Smooth muscle cell (in vitro differentiated cells): ENCODE data around the gene SV2B. TPM values are rescaled to one million over a fixed set of nuclear protein-coding genes. Genes with fewer than 3 reads are reported as not detected.

ENCODE experiments used
- DNase-seq: peaks from one replicate; lab custom pipeline; 2025; ENCODE audit not compliant: unreplicated experiment; lab: John Stamatoyannopoulos, UW
- H2AFZ ChIP-seq: fragments of 200-600 bp; sonication (generic); 2 replicates; pipeline ENCODE4 v1.6.0; 2016; ENCODE audit warnings: antibody characterized with exemption, low read depth, mild to moderate bottlenecking
- H3F3A ChIP-seq: fragments of 200-600 bp; sonication (generic); 2 replicates; pipeline ENCODE4 v1.6.0; 2017; ENCODE audit warnings: antibody characterized with exemption, low read depth
- H3K27ac ChIP-seq: fragments of 200-600 bp; sonication (generic); 2 replicates; pipeline ENCODE4 v1.5.1; 2016; ENCODE audit warnings: low read depth, mild to moderate bottlenecking
- H3K27me3 ChIP-seq: fragments of 200-600 bp; sonication (generic); 2 replicates; pipeline ENCODE4 v1.6.1; 2016; ENCODE audit warnings: low read depth, mild to moderate bottlenecking
- H3K36me3 ChIP-seq: fragments of 200-600 bp; sonication (generic); 2 replicates; pipeline ENCODE4 v1.5.1; 2016; ENCODE audit warnings: low read depth
- H3K4me1 ChIP-seq: fragments of 200-600 bp; sonication (generic); 2 replicates; pipeline ENCODE4 v1.5.1; 2016; ENCODE audit warnings: low read depth
- H3K4me2 ChIP-seq: fragments of 200-600 bp; sonication (generic); 2 replicates; pipeline ENCODE4 v1.6.0; 2016; ENCODE audit warnings: mild to moderate bottlenecking
- H3K4me3 ChIP-seq: fragments of 200-600 bp; sonication (generic); 2 replicates; pipeline ENCODE4 v1.5.1; 2016; ENCODE audit warnings: mild to moderate bottlenecking
- H3K79me2 ChIP-seq: fragments of 200-600 bp; sonication (generic); 2 replicates; pipeline ENCODE4 v1.6.0; 2016; ENCODE audit warnings: low read depth, mild to moderate bottlenecking
- H3K9ac ChIP-seq: fragments of 200-600 bp; sonication (generic); 2 replicates; pipeline ENCODE4 v1.6.0; 2016; ENCODE audit warnings: low read depth
- H3K9me3 ChIP-seq: fragments of 200-600 bp; sonication (generic); replicated peaks from 2 replicates; pipeline ENCODE4 v1.5.1; 2016; ENCODE audit warnings: low read depth
- H4K20me1 ChIP-seq: fragments of 200-600 bp; sonication (generic); 2 replicates; pipeline ENCODE4 v1.6.0; 2016; ENCODE audit warnings: low read depth
- CTCF ChIP-seq: fragments of 200-600 bp; sonication (generic); IDR thresholded peaks from 2 replicates; pipeline ENCODE4 v1.5.1; 2017; ENCODE audit warnings: borderline replicate concordance, mild to moderate bottlenecking, antibody characterized with exemption; ENCODE audit not compliant: insufficient read depth, poor library complexity, severe bottlenecking
- WGBS: methylation state at CpG from one replicate; pipeline ENCODE4 v1.1.7; 2016; ENCODE audit warnings: low lambda C conversion rate; 5-methylcytosine and 5-hydroxymethylcytosine counted together
- polyA plus RNA-seq: library from polyadenylated mRNA; unstranded; fragments of >200 nt; fragmentation: Nextera tagmentation; extraction: Ambion mirVana; gene quantifications from 2 replicates; pipeline ENCODE4 v1.2.1, GENCODE V29; 2016
- total RNA-seq: library from RNA; depleted of rRNA; stranded (reverse); fragments of >200 nt; gene quantifications from 2 replicates; pipeline ENCODE4 v1.2.3, GENCODE V29; 2014

SV2B gene
- total and polyA plus RNA-seq, 2 experiments from 2014 or later: not detected

GRCh38 chr15:91055548-91056331, 44.3 kb upstream of the SV2B start:
- Histone ChIP-seq H3K9me3 (no peaks in the 10 kb centered on the region), H3K4me2 (no peak overlapping the region), H3K27me3 (peaks cover 74% of the 10 kb centered on the region), H3K79me2 (no peaks in the 10 kb centered on the region), H4K20me1 (no peaks in the 10 kb centered on the region), H2AFZ (no peak overlapping the region), H3F3A (no peaks in the 10 kb centered on the region), H3K9ac (no peak overlapping the region), H3K27ac (no peak overlapping the region), H3K36me3 (no peaks in the 10 kb centered on the region), H3K4me3 (no peak overlapping the region), H3K4me1 (no peaks in the 10 kb centered on the region)
- DNase-seq: no peak
- peak; percentile 59 for TF ChIP-seq CTCF
- WGBS: 34% methylated on average over 11 of the region's 11 CpGs

GRCh38 chr15:91061230-91061629, 38.8 kb upstream of the SV2B start:
- peaks cover 37% of the 10 kb centered on the region for H3K27me3 ChIP-seq
- no peaks in the 10 kb centered on the region for H4K20me1 ChIP-seq
- H3K4me2 ChIP-seq: no peak overlapping the region
- H3K9me3 ChIP-seq: no peaks in the 10 kb centered on the region
- no peaks in the 10 kb centered on the region for H3K36me3 ChIP-seq
- 92% methylated on average over 2 of the region's 2 CpGs for WGBS
- DNase-seq: no peak
- H2AFZ ChIP-seq: no peak overlapping the region
- no peaks in the 10 kb centered on the region for H3K79me2 ChIP-seq
- H3K27ac ChIP-seq: no peak overlapping the region
- no peak for TF ChIP-seq CTCF
- no peaks in the 10 kb centered on the region for H3K4me1 ChIP-seq
- H3K4me3 ChIP-seq: no peak overlapping the region
- no peak overlapping the region for H3K9ac ChIP-seq
- no peaks in the 10 kb centered on the region for H3F3A ChIP-seq

GRCh38 chr15:91061997-91062396, 38.1 kb upstream of the SV2B start:
- H3K27ac ChIP-seq: no peak overlapping the region
- H3F3A ChIP-seq: no peaks in the 10 kb centered on the region
- 90% methylated on average over 5 of the region's 5 CpGs for WGBS
- no peaks in the 10 kb centered on the region for H3K36me3 ChIP-seq
- no peak overlapping the region for H2AFZ ChIP-seq
- H3K4me3 ChIP-seq: no peak overlapping the region
- no peaks in the 10 kb centered on the region for H4K20me1 ChIP-seq
- no peaks in the 10 kb centered on the region for H3K9me3 ChIP-seq
- no peak for DNase-seq
- no peaks in the 10 kb centered on the region for H3K79me2 ChIP-seq
- peaks cover 29% of the 10 kb centered on the region for H3K27me3 ChIP-seq
- H3K4me1 ChIP-seq: no peaks in the 10 kb centered on the region
- TF ChIP-seq CTCF: no peak
- no peak overlapping the region for H3K4me2 ChIP-seq
- H3K9ac ChIP-seq: no peak overlapping the region

GRCh38 chr15:91065505-91065904, 34.6 kb upstream of the SV2B start:
- Histone ChIP-seq H3F3A (no peaks in the 10 kb centered on the region), H3K36me3 (no peaks in the 10 kb centered on the region), H3K27ac (no peak overlapping the region), H3K9me3 (no peaks in the 10 kb centered on the region), H3K9ac (no peak overlapping the region), H3K79me2 (no peaks in the 10 kb centered on the region), H2AFZ (no peak overlapping the region), H3K4me3 (no peak overlapping the region), H3K27me3 (no peaks in the 10 kb centered on the region), H3K4me1 (no peaks in the 10 kb centered on the region), H3K4me2 (no peak overlapping the region), H4K20me1 (no peaks in the 10 kb centered on the region)
- WGBS: 86% methylated on average over 2 of the region's 2 CpGs
- TF ChIP-seq CTCF: no peak
- no peak for DNase-seq
